Raji (cell line): ENCODE results near the gene TRA2A.

Source experiments
- POLR2A ChIP-seq: IDR thresholded peaks from 2 replicates; pipeline ENCODE4 v1.6.1; 2011; ENCODE audit warnings: low read depth, low read length, control low read depth; ENCODE audit not compliant: insufficient read depth

Gene TRA2A

DNA sequence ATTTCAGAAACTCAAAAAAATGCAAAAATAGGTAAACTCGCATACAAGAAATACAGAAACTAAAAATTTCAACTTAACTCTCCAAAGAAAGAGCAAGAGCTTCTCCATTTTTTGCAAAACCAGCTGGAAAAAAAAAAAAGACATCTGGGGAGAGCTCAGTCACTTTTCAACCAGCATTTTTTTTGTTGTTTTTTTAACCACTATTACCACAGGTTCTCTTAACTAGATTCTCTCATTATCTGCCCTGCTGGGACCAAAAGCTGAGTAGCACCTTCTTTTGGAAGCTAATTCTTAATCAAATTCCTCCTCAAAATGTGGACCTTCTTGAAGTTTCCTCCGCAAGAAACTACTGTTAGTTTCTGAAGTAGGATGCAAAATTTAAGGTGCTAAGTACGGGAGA, 75.7 kb downstream of the TRA2A start:
- TF ChIP-seq POLR2A = no peak

DNA sequence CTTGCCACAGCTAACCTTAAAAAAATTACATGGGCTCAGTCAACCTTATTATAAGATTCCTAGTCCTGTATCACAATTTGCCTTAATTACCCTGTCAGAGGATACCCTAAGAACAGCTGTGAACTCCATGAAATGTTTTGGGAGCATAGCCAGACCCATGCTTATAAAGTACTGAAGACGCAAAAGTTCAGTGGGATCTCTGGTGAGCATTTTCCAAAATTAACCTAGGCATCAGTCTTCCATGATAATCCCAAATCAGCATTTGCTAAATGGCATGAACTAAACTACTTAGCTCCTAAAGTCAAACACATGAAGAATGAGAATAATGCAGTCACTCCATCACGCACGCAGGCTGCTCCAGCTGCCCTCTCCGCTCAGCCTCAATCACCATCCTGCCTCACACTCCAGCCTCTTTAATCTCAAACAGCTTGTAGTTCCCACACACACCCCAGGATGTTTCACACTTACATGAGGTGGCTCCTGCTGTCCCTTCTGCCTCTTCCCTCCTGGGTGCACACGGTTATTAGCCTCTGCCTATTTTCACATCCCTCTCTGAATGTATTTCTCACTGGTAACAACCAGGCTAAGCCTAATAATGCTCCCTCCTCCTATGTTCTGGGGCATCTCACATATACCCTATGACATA, 76.8 kb downstream of the TRA2A start:
- TF ChIP-seq POLR2A = no peak
